H9 (cell line): ENCODE measurements around the gene OGDH. TPM values are rescaled to one million over a fixed set of nuclear protein-coding genes. Genes with fewer than 3 reads are reported as not detected.

Source experiments
- DNase-seq: peaks from one replicate; pipeline ENCODE4 v3.0.0-alpha.2; 2017
- H2AFZ ChIP-seq: one replicate; pipeline ENCODE4 v1.6.1; 2013; ENCODE audit warnings: mild to moderate bottlenecking, low read length, control low read depth, moderate library complexity
- H2AK5ac ChIP-seq: 2 replicates; pipeline ENCODE4 v1.6.1; 2013; ENCODE audit warnings: low read length, control low read depth, mixed read lengths; ENCODE audit not compliant: insufficient read length
- H2BK120ac ChIP-seq: one replicate; pipeline ENCODE4 v1.6.1; 2013; ENCODE audit warnings: low read depth, mild to moderate bottlenecking, low read length, control low read depth, inconsistent platforms; ENCODE audit not compliant: poor library complexity, severe bottlenecking
- H2BK12ac ChIP-seq: 2 replicates; pipeline ENCODE4 v1.6.1; 2013; ENCODE audit warnings: low read length, control low read depth, mixed read lengths, low read depth; ENCODE audit not compliant: insufficient read length
- H2BK15ac ChIP-seq: 2 replicates; pipeline ENCODE4 v1.6.1; 2013; ENCODE audit warnings: low read depth, low read length, control low read depth
- H2BK20ac ChIP-seq: one replicate; pipeline ENCODE4 v1.6.1; 2013; ENCODE audit warnings: low read depth, mild to moderate bottlenecking, low read length, control low read depth, inconsistent platforms; ENCODE audit not compliant: poor library complexity, severe bottlenecking
- H2BK5ac ChIP-seq: 2 replicates; pipeline ENCODE4 v1.6.1; 2013; ENCODE audit warnings: low read length, control low read depth, mixed read lengths; ENCODE audit not compliant: insufficient read length
- H3K14ac ChIP-seq: 2 replicates; pipeline ENCODE4 v1.6.1; 2013; ENCODE audit warnings: low read length, control low read depth; ENCODE audit not compliant: insufficient read depth
- H3K18ac ChIP-seq: 2 replicates; pipeline ENCODE4 v1.6.1; 2013; ENCODE audit warnings: low read depth, mild to moderate bottlenecking, mixed read lengths, low read length, control low read depth; ENCODE audit not compliant: insufficient read length
- H3K23ac ChIP-seq: 2 replicates; pipeline ENCODE4 v1.6.1; 2013; ENCODE audit warnings: low read length, control low read depth, mixed read lengths, low read depth; ENCODE audit not compliant: insufficient read length
- H3K23me2 ChIP-seq: 2 replicates; pipeline ENCODE4 v1.6.1; 2013; ENCODE audit warnings: low read depth, mild to moderate bottlenecking, mixed read lengths, low read length, control low read depth; ENCODE audit not compliant: insufficient read length, poor library complexity, severe bottlenecking
- H3K27ac ChIP-seq: 2 replicates; pipeline ENCODE4 v1.5.1; 2013; ENCODE audit warnings: low read length, control low read depth, mixed read lengths, low read depth; ENCODE audit not compliant: insufficient read length
- H3K27me3 ChIP-seq: 2 replicates; pipeline ENCODE4 v1.6.1; 2013; ENCODE audit warnings: low read length, control low read depth, inconsistent platforms; ENCODE audit not compliant: insufficient read depth
- H3K4ac ChIP-seq: 2 replicates; pipeline ENCODE4 v1.6.1; 2013; ENCODE audit warnings: low read depth, mild to moderate bottlenecking, control low read depth, inconsistent platforms, low read length, moderate library complexity
- H3K4me1 ChIP-seq: 2 replicates; pipeline ENCODE4 v1.6.1; 2013; ENCODE audit warnings: low read length, control low read depth, inconsistent platforms; ENCODE audit not compliant: insufficient read depth
- H3K4me2 ChIP-seq: 2 replicates; pipeline ENCODE4 v1.6.1; 2013; ENCODE audit warnings: low read length, control low read depth, mixed read lengths; ENCODE audit not compliant: insufficient read length, insufficient read depth
- H3K56ac ChIP-seq: 2 replicates; pipeline ENCODE4 v1.6.1; 2013; ENCODE audit warnings: low read depth, mild to moderate bottlenecking, mixed read lengths, low read length, control low read depth; ENCODE audit not compliant: insufficient read length
- H3K79me1 ChIP-seq: 2 replicates; pipeline ENCODE4 v1.6.1; 2013; ENCODE audit warnings: low read depth, mild to moderate bottlenecking, moderate library complexity, low read length, control low read depth, inconsistent platforms; ENCODE audit not compliant: insufficient read depth, poor library complexity, severe bottlenecking
- H3K79me2 ChIP-seq: 2 replicates; pipeline ENCODE4 v1.6.1; 2013; ENCODE audit warnings: low read length, control low read depth, inconsistent platforms; ENCODE audit not compliant: insufficient read depth
- H3K9ac ChIP-seq: 2 replicates; pipeline ENCODE4 v1.6.1; 2013; ENCODE audit warnings: low read length, control low read depth, mixed read lengths; ENCODE audit not compliant: insufficient read length; ENCODE audit errors: extremely low read depth
- H3K9me3 ChIP-seq: one replicate; pipeline ENCODE4 v1.6.1; 2013; ENCODE audit warnings: low read depth, low read length, inconsistent platforms; ENCODE audit not compliant: control insufficient read depth
- H3T11ph ChIP-seq: one replicate; pipeline ENCODE4 v1.6.1; 2013; ENCODE audit warnings: mild to moderate bottlenecking, low read length, control low read depth, inconsistent platforms
- H4K20me1 ChIP-seq: one replicate; pipeline ENCODE4 v1.6.1; 2013; ENCODE audit not compliant: control insufficient read depth, insufficient read length, insufficient read depth
- H4K5ac ChIP-seq: 2 replicates; pipeline ENCODE4 v1.6.1; 2013; ENCODE audit warnings: low read depth, mild to moderate bottlenecking, mixed read lengths, low read length, control low read depth; ENCODE audit not compliant: insufficient read length
- H4K8ac ChIP-seq: replicated peaks from 2 replicates; pipeline ENCODE4 v1.6.1; 2013; ENCODE audit warnings: low read length, control low read depth, mixed read lengths, low read depth; ENCODE audit not compliant: insufficient read length
- H4K91ac ChIP-seq: 2 replicates; pipeline ENCODE4 v1.6.1; 2013; ENCODE audit warnings: low read depth, mild to moderate bottlenecking, moderate library complexity, mixed read lengths, low read length, control low read depth; ENCODE audit not compliant: insufficient read length
- H3K27ac Mint-ChIP-seq, 3 experiments: 2 replicates in 2 of 3; 3 replicates in 1 of 3; pipeline ENCODE4 v1.8.0; 2020 to 2021; ENCODE audit warnings: mixed read lengths in 3 of 3, mild to moderate bottlenecking in 1 of 3, moderate library complexity in 1 of 3
- H3K27me3 Mint-ChIP-seq: 2 replicates; pipeline ENCODE4 v1.8.0; 2021; ENCODE audit warnings: low read depth, mild to moderate bottlenecking, moderate library complexity, mixed read lengths
- H3K36me3 Mint-ChIP-seq, 3 experiments: 2 replicates in 2 of 3; 3 replicates in 1 of 3; pipeline ENCODE4 v1.8.0; 2020 to 2021; ENCODE audit warnings: low read depth in 3 of 3, mixed read lengths in 3 of 3; ENCODE audit not compliant: insufficient read depth in 1 of 3
- H3K4me1 Mint-ChIP-seq, 2 experiments: 2 replicates each; pipeline ENCODE4 v1.8.0; 2020; ENCODE audit warnings: mixed read lengths in 2 of 2
- H3K4me3 Mint-ChIP-seq, 2 experiments: 2 replicates in 1 of 2; 3 replicates in 1 of 2; pipeline ENCODE4 v1.8.0; 2020 to 2021; ENCODE audit warnings: mild to moderate bottlenecking in 2 of 2, mixed read lengths in 2 of 2, moderate library complexity in 1 of 2
- H3K9me3 Mint-ChIP-seq, 2 experiments: 2 replicates in 1 of 2; 3 replicates in 1 of 2; pipeline ENCODE4 v1.8.0; 2020; ENCODE audit warnings: mild to moderate bottlenecking in 2 of 2, mixed read lengths in 2 of 2, moderate library complexity in 1 of 2
- WGBS: extraction: QIAGEN DNeasy Blood & Tissue Kit; methylation state at CpG from one replicate; pipeline ENCODE4 v1.1.7; 2013; ENCODE audit warnings: missing lambda C conversion rate, low lambda C conversion rate, mixed read lengths; ENCODE audit not compliant: insufficient read length; ENCODE audit errors: extremely low coverage; 5-methylcytosine and 5-hydroxymethylcytosine counted together
- total RNA-seq: library from RNA; stranded (reverse); gene quantifications from 2 replicates; pipeline ENCODE4 v1.2.1, GENCODE V29; 2021
- TF ChIP-seq, protein P1 (sequence below): fragments of 200-600 bp; sonication (generic); conservative IDR thresholded peaks from 3 replicates; pipeline ENCODE4 v1.8.0; 2021; ENCODE audit warnings: antibody characterized with exemption, mild to moderate bottlenecking

Gene OGDH
- total RNA-seq, 1 experiment from 2014 or later, result 77.3 TPM

DNA sequence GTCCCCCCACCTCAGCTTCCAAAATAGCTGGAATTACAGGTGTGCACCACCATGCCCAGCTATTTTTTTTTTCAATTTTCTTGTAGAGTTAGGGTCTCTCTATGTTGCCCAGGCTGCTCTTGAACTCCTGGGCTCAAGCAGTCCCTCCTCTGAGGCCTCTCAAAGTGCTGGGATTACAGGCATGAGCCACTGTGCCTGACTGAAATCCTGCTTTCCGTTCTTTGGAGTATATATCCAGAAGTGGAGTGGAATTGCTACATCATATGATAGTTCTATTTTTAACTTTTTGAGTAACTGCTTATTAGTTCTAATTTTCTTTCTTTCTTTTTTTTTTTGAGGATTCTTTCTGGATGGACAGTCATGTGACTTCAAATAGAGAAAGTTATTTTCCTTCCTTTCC lies 79.3 kb downstream of the OGDH start:
- Histone ChIP-seq H4K91ac (no peak overlapping the region), H3K4me2 (no peak overlapping the region), H3K27me3 (no peaks in the 10 kb centered on the region), H3K9me3 (no peaks in the 10 kb centered on the region), H2BK120ac (no peak overlapping the region), H2BK12ac (no peak overlapping the region), H3K23me2 (no peaks in the 10 kb centered on the region), H4K5ac (no peak overlapping the region), H2BK5ac (no peak overlapping the region), H3K4me1 (no peaks in the 10 kb centered on the region), H2AFZ (no peak overlapping the region), H4K20me1 (no peaks in the 10 kb centered on the region), H3K23ac (no peak overlapping the region), H3K18ac (no peak overlapping the region), H3K56ac (no peak overlapping the region), H3K27ac (no peak overlapping the region), H3T11ph (no peak overlapping the region), H3K14ac (no peak overlapping the region), H2AK5ac (no peak overlapping the region), H3K4ac (no peak overlapping the region), H3K9ac (no peak overlapping the region), H2BK20ac (no peak overlapping the region), H4K8ac (no peak overlapping the region), H3K79me2 (no peaks in the 10 kb centered on the region), H3K79me1 (no peaks in the 10 kb centered on the region), H2BK15ac (no peak overlapping the region)
- peaks cover 6 to 29% (median 18%) of the 10 kb centered on the region in 3 experiments; a peak in 5 of 7 replicates for H3K36me3 Mint-ChIP-seq
- H3K27ac Mint-ChIP-seq, result no peak overlapping the region
- no peaks in the 10 kb centered on the region for H3K4me1 Mint-ChIP-seq
- DNase-seq, result no peak
- no CpG with 5 or more reads among the region's 1 CpG for WGBS
- TF ChIP-seq, protein P1, sequence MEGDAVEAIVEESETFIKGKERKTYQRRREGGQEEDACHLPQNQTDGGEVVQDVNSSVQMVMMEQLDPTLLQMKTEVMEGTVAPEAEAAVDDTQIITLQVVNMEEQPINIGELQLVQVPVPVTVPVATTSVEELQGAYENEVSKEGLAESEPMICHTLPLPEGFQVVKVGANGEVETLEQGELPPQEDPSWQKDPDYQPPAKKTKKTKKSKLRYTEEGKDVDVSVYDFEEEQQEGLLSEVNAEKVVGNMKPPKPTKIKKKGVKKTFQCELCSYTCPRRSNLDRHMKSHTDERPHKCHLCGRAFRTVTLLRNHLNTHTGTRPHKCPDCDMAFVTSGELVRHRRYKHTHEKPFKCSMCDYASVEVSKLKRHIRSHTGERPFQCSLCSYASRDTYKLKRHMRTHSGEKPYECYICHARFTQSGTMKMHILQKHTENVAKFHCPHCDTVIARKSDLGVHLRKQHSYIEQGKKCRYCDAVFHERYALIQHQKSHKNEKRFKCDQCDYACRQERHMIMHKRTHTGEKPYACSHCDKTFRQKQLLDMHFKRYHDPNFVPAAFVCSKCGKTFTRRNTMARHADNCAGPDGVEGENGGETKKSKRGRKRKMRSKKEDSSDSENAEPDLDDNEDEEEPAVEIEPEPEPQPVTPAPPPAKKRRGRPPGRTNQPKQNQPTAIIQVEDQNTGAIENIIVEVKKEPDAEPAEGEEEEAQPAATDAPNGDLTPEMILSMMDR, result no peak
- no peaks in the 10 kb centered on the region for H3K9me3 Mint-ChIP-seq
- H3K27me3 Mint-ChIP-seq, result no peaks in the 10 kb centered on the region
- H3K4me3 Mint-ChIP-seq, result no peak overlapping the region
